T47D (cell line): Measurements from ENCODE around the gene FEM1B.

ENCODE experiments used
- DNase-seq, 2 experiments: peaks; one replicate each; pipeline versions ENCODE4 v3.0.0 to v3.0.0-alpha.2; 2011 to 2012; ENCODE audit warnings: low read depth in 1 of 2, low spot score in 1 of 2
- JUND ChIP-seq: IDR thresholded peaks from 2 replicates; pipeline ENCODE4 v1.6.1; 2012; ENCODE audit warnings: low read depth
- in situ Hi-C: cut with HindIII; loops from 2 replicates; pipeline ENCODE4 v1.10.0; 2016; ENCODE audit warnings: low sequenced_read_pairs, low pct_unique_long_range_greater_than_20kb

The FEM1B gene

DNA sequence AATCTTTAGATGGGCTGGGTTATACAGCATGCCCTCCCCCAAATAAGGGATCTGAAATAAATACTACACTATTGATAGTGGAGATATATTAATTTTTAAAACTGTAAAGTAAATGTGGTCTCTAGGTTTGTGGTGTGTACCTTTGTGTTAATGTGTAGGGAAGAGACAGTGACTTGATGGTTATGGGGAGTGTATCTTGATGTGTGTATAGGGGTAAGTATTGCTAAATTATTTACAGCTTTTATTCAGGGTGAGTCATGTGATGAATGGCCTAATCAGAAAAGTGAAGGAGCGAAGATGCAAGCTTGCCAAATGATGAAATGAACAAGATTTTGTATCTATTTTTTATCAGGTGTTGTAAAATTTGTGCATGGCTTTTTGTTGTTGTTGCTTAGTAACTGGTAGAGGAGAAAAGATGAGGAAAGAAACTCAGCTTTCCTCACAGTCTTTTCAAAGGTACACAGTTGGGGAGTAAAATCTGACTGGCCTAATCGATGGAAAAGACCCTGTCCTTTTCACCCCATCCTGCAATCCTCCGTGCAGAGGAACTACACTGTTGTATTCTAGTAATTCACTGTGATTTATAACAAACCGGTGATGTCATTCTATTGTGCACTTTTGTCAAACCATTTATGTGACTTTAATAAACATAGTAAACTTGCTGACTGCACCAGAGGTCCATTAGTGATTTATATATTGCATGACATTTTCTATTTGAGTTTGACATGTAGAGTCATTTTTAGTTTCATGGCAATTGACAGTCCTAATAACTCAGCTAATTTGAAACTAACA, 17.7 kb downstream of the FEM1B start:
- TF ChIP-seq JUND, result no peak
- in situ Hi-C loops, result no loop called here
- no peak for DNase-seq

DNA sequence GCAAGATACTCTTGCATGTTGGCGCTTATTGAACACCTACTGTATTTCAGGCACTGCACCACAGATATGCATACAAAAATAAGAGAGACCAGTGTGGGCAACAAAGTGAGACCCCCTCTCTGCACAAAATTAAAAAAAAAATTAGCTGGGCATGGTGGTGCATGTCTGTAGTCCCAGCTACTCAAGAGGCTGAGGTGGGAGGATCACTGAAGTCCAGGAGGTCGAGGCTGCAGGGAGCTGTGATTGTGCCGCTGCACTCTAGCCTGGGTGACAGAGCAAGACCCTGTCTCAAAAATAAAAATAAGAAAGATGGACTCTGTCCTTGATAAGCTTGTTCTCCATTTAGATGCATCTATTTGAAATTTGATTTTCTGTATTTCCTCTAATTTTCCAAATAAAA, 20.8 kb downstream of the FEM1B start:
- in situ Hi-C loops, result no loop called here
- TF ChIP-seq JUND, result no peak
- DNase-seq, result no peak

DNA sequence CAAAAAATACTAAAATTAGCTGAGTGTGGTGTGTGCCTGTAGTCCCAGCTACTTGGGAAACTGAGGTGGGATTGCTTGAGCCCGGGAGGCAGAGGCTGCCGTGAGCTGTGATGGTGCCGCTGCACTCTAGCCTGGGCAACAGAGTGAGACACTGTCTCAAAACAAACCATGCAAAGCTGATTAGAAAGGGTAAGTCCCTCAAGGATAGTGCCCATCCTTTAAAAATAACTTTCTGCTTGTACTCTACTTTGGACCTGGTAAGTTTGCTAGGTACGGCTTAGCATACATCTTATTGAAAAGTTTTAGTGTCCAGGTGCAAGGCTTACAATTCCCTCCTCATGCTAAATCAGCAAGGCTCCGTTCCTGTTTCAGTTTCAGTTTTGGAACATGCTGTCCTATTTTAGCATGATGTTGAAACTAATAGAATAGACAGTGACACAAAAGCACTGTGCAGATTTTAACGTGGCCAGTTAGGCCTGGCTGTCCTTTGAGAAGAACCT, 21.4 kb downstream of the FEM1B start:
- in situ Hi-C loops, result no loop called here
- no peak for TF ChIP-seq JUND
- DNase-seq, result no peak

DNA sequence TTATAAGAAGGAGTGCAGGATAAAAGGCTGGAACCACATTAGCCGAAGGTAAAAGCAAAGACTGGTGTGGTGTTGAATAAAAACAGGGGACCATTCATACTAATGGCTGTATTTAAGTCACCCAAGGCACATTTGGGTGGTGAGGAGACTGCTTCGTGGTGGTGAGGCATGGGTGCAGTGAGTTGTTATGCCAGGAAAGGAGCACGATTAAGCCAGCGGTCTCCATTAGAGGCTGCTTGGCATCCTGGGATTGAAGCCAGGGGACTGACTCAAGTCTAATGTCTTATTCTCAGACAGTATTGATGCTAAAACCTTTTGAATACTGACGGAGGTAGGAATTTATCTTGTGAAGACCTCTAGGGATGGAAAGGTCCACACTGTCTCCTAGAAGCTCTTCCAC, 21.9 kb downstream of the FEM1B start:
- in situ Hi-C loops, result no loop called here
- no peak for DNase-seq
- no peak for TF ChIP-seq JUND

DNA sequence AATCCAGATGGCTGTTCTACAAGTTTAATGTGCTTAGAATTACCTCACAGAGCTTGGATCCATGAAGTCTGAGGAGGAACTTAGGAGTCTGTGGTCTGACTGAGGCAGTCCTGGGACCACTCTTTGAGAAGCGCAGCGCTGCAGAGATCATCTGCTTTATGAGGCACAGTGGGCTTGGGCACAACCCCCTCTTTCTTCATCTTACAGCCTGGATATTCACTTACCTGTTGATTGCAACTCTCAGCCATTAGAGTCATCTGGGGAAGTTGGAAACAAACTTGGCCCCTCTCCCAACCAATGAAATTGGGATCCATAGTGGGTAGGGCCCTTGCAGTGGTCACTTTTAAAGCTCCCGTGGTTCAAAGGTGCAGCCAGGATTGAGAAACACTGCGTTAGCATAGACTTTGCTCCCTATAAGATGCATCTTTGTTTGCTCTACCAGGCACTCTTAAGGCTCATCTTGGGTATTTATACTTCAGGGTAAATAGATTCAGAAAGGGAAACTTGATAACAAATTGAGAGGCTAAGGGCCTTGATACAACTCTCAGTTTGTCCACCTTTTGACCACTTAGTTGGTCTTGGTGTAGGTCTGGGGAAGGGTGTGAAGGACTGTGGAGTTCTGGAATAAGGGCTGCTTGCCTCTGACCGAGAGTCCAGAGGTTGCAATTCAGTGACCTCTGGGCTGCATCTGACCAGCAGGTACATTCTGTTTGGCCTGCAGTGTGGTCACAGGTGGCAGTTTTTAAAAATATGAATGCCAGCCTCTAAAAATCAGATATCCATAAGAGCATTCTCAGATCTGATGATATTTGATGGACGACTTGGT, 22.8 kb downstream of the FEM1B start:
- DNase-seq, result no peak
- in situ Hi-C loops, result no loop called here
- no peak for TF ChIP-seq JUND

DNA sequence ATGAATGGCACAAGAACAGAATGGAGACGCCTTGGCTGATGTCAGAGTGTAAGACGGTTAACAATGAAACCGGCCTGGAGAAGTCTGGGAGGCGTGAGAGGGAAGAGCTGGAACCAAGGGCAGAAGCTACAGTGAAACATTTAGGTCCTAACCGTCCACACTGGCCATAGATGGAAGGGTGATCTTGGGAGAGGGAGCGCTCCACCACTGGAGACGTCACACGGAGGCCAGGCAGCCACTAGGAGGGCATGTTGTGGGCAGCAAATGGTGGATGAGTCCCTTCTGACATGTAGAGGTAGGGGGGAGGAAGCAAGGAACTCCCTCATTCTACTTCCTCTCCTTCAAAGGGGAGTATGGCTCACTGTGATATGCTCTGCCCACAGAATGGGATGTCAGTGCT, 23.8 kb downstream of the FEM1B start:
- in situ Hi-C loops, result no loop called here
- TF ChIP-seq JUND, result no peak
- DNase-seq, result no peak

DNA sequence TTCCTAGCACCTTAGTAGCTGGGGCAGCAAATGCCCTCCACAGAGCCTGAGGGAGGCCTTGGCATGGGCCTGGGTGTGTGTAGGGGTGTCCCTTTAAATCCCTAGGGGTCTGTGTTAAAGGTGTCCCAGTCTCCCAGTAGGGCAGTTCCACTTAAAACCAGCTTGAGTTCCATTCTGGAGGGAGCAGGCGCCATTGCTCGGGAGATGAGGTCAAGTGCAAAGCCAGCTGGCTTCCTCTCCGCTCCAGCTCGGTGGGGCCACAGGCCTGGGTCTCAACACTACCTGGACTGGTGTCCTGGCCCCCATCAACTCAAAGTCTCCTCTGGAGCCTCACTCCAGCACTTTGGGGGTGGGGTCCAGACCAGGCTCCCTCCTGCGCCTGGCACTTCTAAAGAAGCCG, 25.2 kb downstream of the FEM1B start:
- no peak for TF ChIP-seq JUND
- no peak for DNase-seq
- in situ Hi-C loops, result no loop called here

DNA sequence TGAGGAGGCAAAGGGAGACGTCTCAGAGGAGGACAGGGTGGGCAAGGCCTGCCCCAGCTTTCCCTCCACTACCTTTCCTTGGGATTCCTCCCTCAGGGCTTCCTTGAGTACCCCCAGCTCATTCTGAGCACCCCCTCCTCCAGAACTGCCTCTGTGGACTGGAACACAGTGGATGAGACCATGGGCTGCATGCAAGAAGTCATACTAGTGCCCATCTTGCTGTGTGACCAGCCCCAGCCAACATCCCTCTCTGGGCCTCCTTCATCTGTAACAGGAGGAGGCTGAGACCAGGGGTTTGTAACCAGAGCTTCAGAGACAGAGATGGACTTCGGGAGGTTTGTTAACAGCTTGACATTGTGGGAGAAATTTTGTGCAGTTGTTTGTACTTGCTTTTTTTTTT, 25.6 kb downstream of the FEM1B start:
- in situ Hi-C loops, result no loop called here

DNA sequence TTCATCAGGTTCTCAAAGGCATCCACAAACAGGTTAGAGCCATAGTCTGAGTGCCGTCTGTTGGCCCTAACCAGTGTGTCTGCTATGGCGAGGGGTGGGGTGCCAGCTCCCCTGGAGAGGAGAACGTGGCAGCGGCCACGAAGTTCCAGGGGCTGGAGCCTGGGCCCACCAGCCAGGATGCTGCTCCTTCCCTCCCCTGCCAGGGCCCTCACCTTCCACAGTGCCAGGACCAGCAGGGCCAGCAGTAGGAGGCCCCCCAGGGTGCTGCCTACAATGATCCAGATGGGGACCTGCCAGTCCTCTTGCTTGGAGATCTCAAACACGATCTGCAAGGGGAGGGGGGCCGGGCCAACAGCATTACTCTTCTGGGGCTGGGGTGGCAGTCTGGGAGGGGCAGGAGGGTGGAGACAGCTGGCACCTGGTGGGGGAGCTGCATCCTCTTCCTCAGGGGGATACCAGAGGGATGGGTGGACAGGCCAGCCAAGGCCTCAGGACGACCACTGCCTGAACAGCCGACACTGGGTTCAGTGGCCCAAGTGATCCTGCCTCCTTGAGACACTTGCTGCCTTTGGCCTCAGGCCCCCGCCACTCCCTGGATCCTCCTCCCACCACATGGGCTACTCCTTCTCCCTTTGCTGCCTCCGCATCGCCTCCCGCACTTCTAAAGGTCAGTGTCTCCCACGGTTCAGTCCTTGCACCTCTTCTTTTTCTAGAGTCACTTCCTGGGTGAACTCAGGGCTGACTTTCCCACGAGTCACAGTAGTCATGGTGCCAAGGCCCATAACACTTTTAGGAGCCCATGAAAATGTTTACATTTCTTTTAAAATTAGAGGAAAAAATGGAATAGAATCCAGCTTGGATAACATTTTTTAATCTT, 26.3 kb downstream of the FEM1B start:
- in situ Hi-C loops, result no loop called here
- no peak for TF ChIP-seq JUND
- DNase-seq, result no peak

More for the DNA sequence above, 25.6 kb downstream of the FEM1B start:
- no peak for DNase-seq
- TF ChIP-seq JUND, result no peak

DNA sequence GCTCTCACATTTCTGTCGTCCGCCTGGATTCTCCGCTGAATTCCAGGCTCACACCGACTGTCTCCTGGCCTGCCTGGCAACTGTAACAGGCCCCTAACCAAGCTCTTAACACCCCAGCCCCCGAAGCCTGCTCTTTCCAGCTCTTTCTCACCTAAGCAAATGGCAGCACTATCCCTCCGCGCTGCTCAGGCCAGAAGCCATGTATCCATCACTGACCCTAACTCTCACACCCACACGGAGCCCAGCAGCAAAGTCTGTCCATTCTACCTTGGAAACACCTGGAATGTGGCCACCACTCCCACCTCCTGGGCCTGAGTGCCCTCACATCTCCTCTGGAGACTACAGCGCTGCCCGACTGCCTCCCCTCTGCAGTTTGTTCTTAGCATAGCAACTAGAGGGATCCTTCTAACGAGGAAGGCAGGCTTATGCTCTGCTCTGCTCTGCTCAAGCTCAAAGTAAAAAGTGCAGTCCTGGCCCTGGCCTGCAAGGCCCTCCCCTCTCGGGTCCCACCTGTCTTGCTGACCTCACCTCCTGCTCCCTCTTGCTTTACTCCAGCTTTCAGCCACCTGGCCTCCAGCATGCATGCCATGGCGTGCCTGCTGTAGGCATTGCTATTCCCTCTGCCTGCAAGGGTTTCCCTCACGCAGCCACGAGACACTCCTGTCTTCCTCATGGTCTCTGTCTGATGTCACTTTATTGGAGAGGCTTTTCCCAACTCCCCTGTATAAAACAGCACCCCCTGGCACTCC, 27.2 kb downstream of the FEM1B start:
- DNase-seq, result peak in 1 of 2 experiments; percentile 11
- TF ChIP-seq JUND, result no peak
- in situ Hi-C loops, result no loop called here

DNA sequence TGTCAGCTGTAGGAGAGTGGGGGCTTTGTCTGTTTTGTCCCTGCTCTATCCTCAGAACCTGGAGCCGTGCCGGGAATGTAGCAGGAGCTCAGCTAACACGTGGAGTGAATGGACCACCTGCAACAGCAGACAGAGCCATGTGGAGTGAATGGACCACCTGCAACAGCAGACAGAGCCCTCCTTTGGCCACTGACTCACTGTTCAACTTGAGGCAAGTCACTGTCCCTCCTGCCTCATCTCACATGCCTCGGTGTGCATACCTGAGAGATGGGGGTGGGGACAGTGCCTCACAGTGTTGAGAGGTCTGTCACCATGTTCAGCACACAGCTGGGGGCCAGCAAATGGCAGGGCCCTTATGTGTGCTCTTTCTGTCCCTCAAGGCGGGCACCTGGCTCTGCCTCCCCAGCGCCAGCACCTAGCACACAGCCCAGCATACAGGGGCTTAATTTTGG, 27.9 kb downstream of the FEM1B start:
- DNase-seq, result no peak
- no peak for TF ChIP-seq JUND
- in situ Hi-C loops, result no loop called here
